GM23338 (cell line): ENCODE data around the gene TWF2.

Experiments
- CREB1 ChIP-seq: fragments of 250-450 bp; sonication (Bioruptor Pico); IDR thresholded peaks from 2 replicates; pipeline ENCODE4 v1.5.0; 2020; ENCODE audit warnings: low read depth, mild to moderate bottlenecking, moderate library complexity
- EZH2 ChIP-seq: fragments of 200-600 bp; sonication (generic); IDR thresholded peaks from one replicate; pipeline ENCODE4 v1.8.0; 2017; ENCODE audit warnings: antibody characterized with exemption, mild to moderate bottlenecking, low read depth; ENCODE audit not compliant: unreplicated experiment
- EZH2phosphoT487 ChIP-seq: fragments of 200-600 bp; sonication (generic); IDR thresholded peaks from one replicate; pipeline ENCODE4 v1.8.1; 2018; ENCODE audit warnings: antibody characterized with exemption; ENCODE audit not compliant: unreplicated experiment
- JUNB ChIP-seq: IDR thresholded peaks from one replicate; pipeline ENCODE4 v1.6.1; 2016; ENCODE audit warnings: antibody characterized with exemption; ENCODE audit not compliant: unreplicated experiment
- POLR2AphosphoS5 ChIP-seq: IDR thresholded peaks from 2 replicates; pipeline ENCODE4 v1.6.1; 2016; ENCODE audit warnings: antibody characterized with exemption, low read depth
- ZNF331 ChIP-seq: fragments of 250-450 bp; sonication (Bioruptor Pico); IDR thresholded peaks from 2 replicates; pipeline ENCODE4 v1.5.0; 2020; ENCODE audit warnings: low read depth, mild to moderate bottlenecking, moderate library complexity
- TF ChIP-seq, protein P1 (sequence below), 2 experiments: fragments of 200-600 bp in 1 of 2; sonication (generic) in 1 of 2; conservative IDR thresholded peaks; 2 replicates each; pipeline versions ENCODE4 v1.5.1 to v1.6.1; 2016 to 2017; ENCODE audit warnings: antibody characterized with exemption in 2 of 2, low read depth in 2 of 2, mild to moderate bottlenecking in 2 of 2, moderate library complexity in 1 of 2
- TF ChIP-seq, protein P2 (sequence below): IDR thresholded peaks from one replicate; pipeline ENCODE4 v1.6.1; 2018; ENCODE audit warnings: antibody characterized with exemption; ENCODE audit not compliant: unreplicated experiment

DNA sequence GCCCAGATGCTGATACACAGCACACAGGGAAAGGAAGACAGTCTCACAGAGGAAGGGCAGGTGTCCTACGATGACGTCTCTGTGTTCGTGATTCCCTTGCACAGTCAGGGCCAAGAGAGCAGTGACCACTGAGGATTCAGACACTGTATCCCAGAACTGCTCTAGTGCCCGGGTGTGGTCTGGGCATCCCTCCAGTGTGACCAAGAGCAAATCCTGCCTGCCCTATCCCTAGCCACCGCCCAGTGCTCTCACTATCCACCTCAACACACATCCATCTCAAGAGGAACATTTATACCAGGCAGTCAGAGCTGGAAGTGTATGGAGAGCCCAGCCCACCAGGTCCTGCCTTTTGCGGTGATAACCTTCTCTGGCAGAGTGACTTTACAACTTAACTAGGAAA lies 10.7 kb upstream of the TWF2 start:
- TF ChIP-seq, protein P1, sequence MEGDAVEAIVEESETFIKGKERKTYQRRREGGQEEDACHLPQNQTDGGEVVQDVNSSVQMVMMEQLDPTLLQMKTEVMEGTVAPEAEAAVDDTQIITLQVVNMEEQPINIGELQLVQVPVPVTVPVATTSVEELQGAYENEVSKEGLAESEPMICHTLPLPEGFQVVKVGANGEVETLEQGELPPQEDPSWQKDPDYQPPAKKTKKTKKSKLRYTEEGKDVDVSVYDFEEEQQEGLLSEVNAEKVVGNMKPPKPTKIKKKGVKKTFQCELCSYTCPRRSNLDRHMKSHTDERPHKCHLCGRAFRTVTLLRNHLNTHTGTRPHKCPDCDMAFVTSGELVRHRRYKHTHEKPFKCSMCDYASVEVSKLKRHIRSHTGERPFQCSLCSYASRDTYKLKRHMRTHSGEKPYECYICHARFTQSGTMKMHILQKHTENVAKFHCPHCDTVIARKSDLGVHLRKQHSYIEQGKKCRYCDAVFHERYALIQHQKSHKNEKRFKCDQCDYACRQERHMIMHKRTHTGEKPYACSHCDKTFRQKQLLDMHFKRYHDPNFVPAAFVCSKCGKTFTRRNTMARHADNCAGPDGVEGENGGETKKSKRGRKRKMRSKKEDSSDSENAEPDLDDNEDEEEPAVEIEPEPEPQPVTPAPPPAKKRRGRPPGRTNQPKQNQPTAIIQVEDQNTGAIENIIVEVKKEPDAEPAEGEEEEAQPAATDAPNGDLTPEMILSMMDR (conservative IDR thresholded peaks at IDR 0.05; ENCODE audit: low read depth in 2 of 2), result no peak
- TF ChIP-seq POLR2AphosphoS5 (peak; percentile 37), CREB1 (no peak), EZH2phosphoT487 (no peak), EZH2 (no peak), ZNF331 (no peak), JUNB (no peak)
- TF ChIP-seq, protein P2, sequence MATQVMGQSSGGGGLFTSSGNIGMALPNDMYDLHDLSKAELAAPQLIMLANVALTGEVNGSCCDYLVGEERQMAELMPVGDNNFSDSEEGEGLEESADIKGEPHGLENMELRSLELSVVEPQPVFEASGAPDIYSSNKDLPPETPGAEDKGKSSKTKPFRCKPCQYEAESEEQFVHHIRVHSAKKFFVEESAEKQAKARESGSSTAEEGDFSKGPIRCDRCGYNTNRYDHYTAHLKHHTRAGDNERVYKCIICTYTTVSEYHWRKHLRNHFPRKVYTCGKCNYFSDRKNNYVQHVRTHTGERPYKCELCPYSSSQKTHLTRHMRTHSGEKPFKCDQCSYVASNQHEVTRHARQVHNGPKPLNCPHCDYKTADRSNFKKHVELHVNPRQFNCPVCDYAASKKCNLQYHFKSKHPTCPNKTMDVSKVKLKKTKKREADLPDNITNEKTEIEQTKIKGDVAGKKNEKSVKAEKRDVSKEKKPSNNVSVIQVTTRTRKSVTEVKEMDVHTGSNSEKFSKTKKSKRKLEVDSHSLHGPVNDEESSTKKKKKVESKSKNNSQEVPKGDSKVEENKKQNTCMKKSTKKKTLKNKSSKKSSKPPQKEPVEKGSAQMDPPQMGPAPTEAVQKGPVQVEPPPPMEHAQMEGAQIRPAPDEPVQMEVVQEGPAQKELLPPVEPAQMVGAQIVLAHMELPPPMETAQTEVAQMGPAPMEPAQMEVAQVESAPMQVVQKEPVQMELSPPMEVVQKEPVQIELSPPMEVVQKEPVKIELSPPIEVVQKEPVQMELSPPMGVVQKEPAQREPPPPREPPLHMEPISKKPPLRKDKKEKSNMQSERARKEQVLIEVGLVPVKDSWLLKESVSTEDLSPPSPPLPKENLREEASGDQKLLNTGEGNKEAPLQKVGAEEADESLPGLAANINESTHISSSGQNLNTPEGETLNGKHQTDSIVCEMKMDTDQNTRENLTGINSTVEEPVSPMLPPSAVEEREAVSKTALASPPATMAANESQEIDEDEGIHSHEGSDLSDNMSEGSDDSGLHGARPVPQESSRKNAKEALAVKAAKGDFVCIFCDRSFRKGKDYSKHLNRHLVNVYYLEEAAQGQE, result no peak
